Tibial nerve (tissue), 4 donors: ENCODE data around the gene HRCT1.

Source experiments
- EP300 ChIP-seq, 2 donors: sonication (generic); formaldehyde crosslinking; IDR thresholded peaks; one replicate each; pipeline ENCODE4 v1.6.1; 2017; ENCODE audit warnings: antibody characterized with exemption in 2 of 2, mild to moderate bottlenecking in 1 of 2
- POLR2A ChIP-seq, 2 donors: fragments of 450-650 bp; IDR thresholded peaks; one replicate each; pipeline ENCODE4 v1.6.1; 2017; ENCODE audit warnings: antibody characterized with exemption in 2 of 2, mild to moderate bottlenecking in 2 of 2, moderate library complexity in 2 of 2
- TF ChIP-seq, protein P1 (sequence below), 5 experiments: fragments of 200-600 bp in 3 of 5; fragments of 450-650 bp in 2 of 5; sonication (generic) in 3 of 5; IDR thresholded peaks; one replicate each; pipeline ENCODE4 v1.5.1; 2016 to 2019; ENCODE audit warnings: antibody characterized with exemption in 5 of 5, mild to moderate bottlenecking in 3 of 5, moderate library complexity in 2 of 5

DNA sequence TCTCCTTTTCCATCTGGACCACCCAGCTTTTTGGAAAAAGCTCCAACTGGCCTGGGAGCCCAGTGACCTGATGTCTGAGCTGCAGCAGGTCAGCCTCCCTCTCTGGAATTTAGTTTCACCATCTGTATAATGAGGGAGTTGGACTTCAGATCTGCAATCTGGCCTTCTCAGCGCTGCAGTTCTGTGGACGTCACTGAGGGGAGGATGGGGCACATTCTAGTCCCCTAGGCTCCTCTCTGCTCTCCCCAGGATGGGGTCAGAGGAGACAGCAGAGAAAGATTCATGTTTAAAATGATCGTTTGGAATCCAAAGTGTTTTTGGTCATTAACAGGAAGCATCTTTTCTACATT, 46.0 kb upstream of the HRCT1 start:
- TF ChIP-seq EP300 (IDR thresholded peaks at IDR 0.05) (peak in 1 of 2 donors; percentile 22), POLR2A (IDR thresholded peaks at IDR 0.05) (no peak)
- TF ChIP-seq, protein P1, sequence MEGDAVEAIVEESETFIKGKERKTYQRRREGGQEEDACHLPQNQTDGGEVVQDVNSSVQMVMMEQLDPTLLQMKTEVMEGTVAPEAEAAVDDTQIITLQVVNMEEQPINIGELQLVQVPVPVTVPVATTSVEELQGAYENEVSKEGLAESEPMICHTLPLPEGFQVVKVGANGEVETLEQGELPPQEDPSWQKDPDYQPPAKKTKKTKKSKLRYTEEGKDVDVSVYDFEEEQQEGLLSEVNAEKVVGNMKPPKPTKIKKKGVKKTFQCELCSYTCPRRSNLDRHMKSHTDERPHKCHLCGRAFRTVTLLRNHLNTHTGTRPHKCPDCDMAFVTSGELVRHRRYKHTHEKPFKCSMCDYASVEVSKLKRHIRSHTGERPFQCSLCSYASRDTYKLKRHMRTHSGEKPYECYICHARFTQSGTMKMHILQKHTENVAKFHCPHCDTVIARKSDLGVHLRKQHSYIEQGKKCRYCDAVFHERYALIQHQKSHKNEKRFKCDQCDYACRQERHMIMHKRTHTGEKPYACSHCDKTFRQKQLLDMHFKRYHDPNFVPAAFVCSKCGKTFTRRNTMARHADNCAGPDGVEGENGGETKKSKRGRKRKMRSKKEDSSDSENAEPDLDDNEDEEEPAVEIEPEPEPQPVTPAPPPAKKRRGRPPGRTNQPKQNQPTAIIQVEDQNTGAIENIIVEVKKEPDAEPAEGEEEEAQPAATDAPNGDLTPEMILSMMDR (IDR thresholded peaks at IDR 0.05), result no peak
